ENCODE data around the gene KCNN3. TPM values are rescaled to one million over a fixed set of nuclear protein-coding genes. Genes with fewer than 3 reads are reported as not detected.

KCNN3 gene
- total and polyA plus RNA-seq, 2 of the 13 experiments (the other 11 are each of a cell fraction or from before 2014, with no cell fraction given): not detected

- TF ChIP-seq ZFP36L2 (CRISPR knock-in tag; IDR thresholded peaks at IDR 0.05) (no peak), ZNF207 (IDR thresholded peaks at IDR 0.05; ENCODE audit: borderline replicate concordance) (no peak), ZBTB49 (CRISPR knock-in tag; IDR thresholded peaks at IDR 0.05; ENCODE audit: borderline replicate concordance) (no peak), MXI1 (IDR thresholded peaks at IDR 0.05; ENCODE audit: borderline replicate concordance, low read depth, low read length) (no peak), IRF2 (CRISPR knock-in tag; IDR thresholded peaks at IDR 0.05) (no peak)
Measured at GRCh38 chr1:154911691-154912550, 41.8 kb upstream of the KCNN3 start (continued).

- POLR2A ChIA-PET: interaction anchor here (1.5 kb wide), 1 partner anchor 34 kb away, joined by 4 read pairs; no protein-coding TSS in a partner anchor
- in situ Hi-C loops (cut with HindIII; ENCODE audit: extremely low pct_ligation_motif_present, low pct_unique_long_range_greater_than_20kb) (no loop called here), intact Hi-C loops (cut with micrococcal nuclease; ENCODE audit: unreplicated experiment) (no loop called here)
- Histone ChIP-seq H3K79me2 (ENCODE audit: insufficient read depth, low read length) (no peaks in the 10 kb centered on the region), H3K4me1 (ENCODE audit: insufficient read depth, low read length) (peaks cover 38% of the 10 kb centered on the region), H3K36me3 (replicated peaks in 1 of 2; ENCODE audit: control insufficient read depth in 1 of 2, insufficient read depth in 2 of 2, low read length in 2 of 2) (no peaks in the 10 kb centered on the region), H3K27ac (ENCODE audit: extremely low read length, insufficient read depth, low read length) (no peak overlapping the region), H2AFZ (ENCODE audit: low read length) (no peak overlapping the region), H3K4me2 (ENCODE audit: low read depth, low read length) (no peak overlapping the region), H3K27me3 (ENCODE audit: control insufficient read depth in 1 of 2, insufficient read depth in 2 of 2, low read length in 2 of 2) (no peaks in the 10 kb centered on the region), H3K9me3 (ENCODE audit: low read length) (no peaks in the 10 kb centered on the region), H3K4me3 (replicated peaks in 1 of 3; ENCODE audit: insufficient read depth in 1 of 3, low read depth in 2 of 3, low read length in 3 of 3) (no peak overlapping the region), H3K9ac (ENCODE audit: insufficient read depth, low read depth, low read length) (no peak overlapping the region), H4K20me1 (ENCODE audit: insufficient read depth, low read length) (no peaks in the 10 kb centered on the region)
- BruUV-seq (replicated peaks): no TSS peak
- no peak for ATAC-seq
- no peak for FAIRE-seq
- WGBS (ENCODE audit: low lambda C conversion rate): 58% methylated on average over 3 of the region's 5 CpGs
- CTCF ChIA-PET (ENCODE audit: low intra/inter-chr PET ratio, low total read pairs): no interaction called here
- DNase-seq (ENCODE audit: low spot score): no peak
- no peak for TF ChIP-seq WIZ (CRISPR knock-in tag; IDR thresholded peaks at IDR 0.05)
- no peak for TF ChIP-seq ZNF281 (CRISPR knock-in tag; IDR thresholded peaks at IDR 0.05; ENCODE audit: borderline replicate concordance)
- TF ChIP-seq ZNF652 (CRISPR knock-in tag; IDR thresholded peaks at IDR 0.05; ENCODE audit: borderline replicate concordance, low read depth): no peak
- no peak for TF ChIP-seq ZNF75D (CRISPR knock-in tag; IDR thresholded peaks at IDR 0.05; ENCODE audit: borderline replicate concordance)
- TF ChIP-seq NR2F6 (IDR thresholded peaks at IDR 0.05): no peak
- TF ChIP-seq NR2F6 (CRISPR knock-in tag; IDR thresholded peaks at IDR 0.05): no peak
- no peak for TF ChIP-seq ARNT2 (CRISPR knock-in tag; IDR thresholded peaks at IDR 0.05; ENCODE audit: low read depth)
- no peak for TF ChIP-seq ZNF18 (CRISPR knock-in tag; IDR thresholded peaks at IDR 0.05; ENCODE audit: insufficient replicate concordance)
- no peak for TF ChIP-seq ETV6 (CRISPR knock-in tag; conservative IDR thresholded peaks at IDR 0.05)
Measured at GRCh38 chr1:154910851-154911250, 40.8 kb upstream of the KCNN3 start.

Measured in HepG2 (cell line).